GM19467 (cell line): Measurements from ENCODE around the gene ULBP2.

Source experiments
- ATAC-seq: cut with Tn5 transposase; IDR thresholded peaks from one replicate; pipeline ENCODE4 v1.9.1; 2021; ENCODE audit warnings: mild to moderate bottlenecking, moderate library complexity; ENCODE audit not compliant: unreplicated experiment

ULBP2 gene, protein sequence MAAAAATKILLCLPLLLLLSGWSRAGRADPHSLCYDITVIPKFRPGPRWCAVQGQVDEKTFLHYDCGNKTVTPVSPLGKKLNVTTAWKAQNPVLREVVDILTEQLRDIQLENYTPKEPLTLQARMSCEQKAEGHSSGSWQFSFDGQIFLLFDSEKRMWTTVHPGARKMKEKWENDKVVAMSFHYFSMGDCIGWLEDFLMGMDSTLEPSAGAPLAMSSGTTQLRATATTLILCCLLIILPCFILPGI

DNA sequence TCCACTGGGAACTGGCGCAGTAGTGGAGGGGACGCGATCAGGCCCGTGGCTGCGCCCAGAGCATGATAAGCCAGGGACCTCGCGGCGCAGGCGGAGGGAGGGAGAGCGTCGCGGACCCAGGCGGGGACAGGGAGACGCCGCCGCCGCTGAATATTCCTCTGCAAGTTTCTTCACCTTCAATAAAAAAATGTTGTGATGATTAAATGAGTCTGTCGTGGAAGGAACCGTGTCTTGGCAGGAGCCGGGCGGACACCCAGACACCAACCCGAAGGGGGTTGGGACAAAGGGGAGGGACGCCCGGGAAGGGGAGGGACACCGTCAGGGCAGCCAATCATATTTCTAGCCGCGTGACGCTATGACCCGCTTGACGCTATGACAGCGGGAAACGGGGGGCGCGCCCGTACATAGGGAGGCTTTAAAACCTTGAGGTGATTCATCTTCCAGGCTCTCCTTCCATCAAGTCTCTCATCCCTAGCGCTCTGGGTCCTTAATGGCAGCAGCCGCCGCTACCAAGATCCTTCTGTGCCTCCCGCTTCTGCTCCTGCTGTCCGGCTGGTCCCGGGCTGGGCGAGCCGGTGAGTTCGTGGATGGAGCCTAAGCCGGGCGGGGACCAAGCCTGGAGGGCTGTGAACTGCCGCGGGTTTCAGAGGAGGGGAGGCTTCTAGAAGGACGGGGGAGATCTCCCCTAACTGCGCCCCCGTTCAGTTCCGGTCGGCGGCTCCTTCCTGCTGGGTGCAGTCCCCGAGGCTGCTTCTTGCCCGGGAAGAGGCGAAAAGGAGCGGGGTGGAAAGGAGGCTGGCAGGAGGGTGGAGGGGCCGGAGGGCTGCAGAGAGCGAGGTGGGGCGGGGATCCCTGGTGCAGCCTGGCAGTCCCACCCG lies at the start of gene ULBP2:
ULBP2 (plus strand) TSS at position 432 of the 878 bp plus-strand sequence; CDS start at position 491, 59 bp downstream.
- no peak for ATAC-seq

DNA sequence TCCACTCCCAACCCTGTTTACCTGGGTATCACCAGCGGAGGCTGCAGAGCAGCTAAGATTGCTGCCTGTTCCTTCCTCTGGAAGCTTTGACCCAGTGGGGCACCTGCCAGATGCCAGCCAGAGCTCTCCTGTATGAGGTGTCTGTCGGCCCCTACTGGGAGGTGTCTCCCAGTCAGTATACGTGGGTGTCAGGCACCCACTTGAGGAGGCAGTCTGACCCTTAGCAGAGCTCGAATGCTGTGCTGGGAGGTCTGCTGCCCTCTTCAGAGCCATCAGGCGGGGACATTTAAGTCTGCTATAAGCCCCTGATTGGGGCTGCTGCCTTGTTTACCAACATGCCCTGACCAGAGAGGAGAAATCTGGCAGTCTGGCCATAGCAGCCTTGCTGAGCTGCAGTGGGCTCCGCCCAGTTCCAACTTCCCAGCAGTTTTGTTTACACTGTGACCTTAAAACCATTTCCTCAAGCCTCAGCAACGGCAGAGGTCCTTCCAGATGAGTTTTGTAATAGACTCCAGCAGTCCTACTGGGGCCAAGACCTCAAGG lies 46.7 kb upstream of the ULBP2 start:
- ATAC-seq, result no peak

DNA sequence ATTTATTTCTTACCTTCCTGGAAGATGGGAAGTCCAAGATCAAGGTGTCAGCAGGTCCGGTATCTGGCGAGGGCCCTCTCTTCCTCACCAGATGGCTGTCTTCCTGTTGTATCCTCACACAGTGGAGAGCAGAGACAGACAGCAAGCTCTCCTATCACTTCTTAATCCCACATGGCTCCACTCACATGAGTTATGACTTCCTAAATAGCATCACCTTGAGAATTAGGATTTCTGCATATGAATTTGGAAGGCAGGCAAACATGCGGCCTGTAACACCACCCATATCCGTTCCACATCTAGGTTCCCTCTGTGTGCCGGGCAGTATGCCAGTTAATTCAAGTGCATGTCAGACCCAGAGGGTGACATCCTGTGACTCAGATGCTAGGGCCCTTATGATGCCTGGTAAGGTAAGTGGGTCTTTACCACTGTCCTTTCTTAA lies 46.0 kb upstream of the ULBP2 start:
- no peak for ATAC-seq

DNA sequence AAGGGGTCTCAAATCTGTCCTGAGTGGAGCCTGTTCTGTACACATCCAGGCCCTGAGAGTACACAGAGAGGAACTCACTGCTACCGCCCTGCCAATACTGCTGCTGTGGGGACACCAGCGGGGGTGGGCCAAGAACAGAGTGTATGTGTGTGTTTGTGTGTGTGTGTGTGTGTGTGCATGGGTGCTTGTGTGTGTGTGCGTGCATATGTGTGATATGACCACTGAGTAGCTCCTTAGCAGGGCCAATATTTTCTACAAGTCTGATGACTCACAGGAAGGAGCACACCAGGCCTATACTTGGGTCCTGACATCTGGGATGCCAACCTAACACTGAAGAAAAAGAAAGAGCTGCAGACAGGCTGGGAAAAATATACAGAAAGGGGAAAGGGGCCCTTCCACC lies 45.3 kb upstream of the ULBP2 start:
- no peak for ATAC-seq

DNA sequence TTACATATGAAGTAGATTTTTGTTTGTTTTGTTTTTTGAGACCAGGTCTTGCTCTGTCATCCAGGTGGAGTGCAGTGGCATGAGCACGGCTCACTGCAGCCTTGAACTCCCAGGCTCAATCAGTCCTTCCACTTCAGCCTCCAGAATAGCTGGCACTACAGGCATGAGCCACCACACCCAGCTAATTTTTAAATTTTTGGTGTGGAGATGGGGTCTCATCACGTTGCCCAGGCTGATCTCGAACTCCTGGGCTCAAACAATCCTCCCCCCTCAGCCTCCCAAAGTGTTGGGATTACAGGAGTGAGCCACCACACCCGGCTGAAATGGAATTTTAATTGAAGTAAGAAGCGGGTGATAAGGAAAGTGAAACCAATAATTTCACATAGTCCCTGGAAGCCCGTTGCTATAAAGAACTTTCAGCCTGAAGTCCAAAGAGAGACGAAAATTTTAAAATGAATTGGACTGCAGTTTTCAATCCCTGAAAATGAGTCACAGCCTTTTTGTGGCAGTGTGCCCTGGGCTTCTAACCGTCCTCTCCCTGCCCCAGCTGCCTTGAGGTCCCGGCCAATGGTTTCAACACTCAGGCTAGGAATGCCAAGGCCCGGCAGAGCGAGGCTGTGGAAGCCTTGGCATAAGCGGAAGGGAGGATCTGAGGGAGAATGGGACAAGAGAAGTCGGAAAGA lies 44.7 kb upstream of the ULBP2 start:
- ATAC-seq, result no peak

DNA sequence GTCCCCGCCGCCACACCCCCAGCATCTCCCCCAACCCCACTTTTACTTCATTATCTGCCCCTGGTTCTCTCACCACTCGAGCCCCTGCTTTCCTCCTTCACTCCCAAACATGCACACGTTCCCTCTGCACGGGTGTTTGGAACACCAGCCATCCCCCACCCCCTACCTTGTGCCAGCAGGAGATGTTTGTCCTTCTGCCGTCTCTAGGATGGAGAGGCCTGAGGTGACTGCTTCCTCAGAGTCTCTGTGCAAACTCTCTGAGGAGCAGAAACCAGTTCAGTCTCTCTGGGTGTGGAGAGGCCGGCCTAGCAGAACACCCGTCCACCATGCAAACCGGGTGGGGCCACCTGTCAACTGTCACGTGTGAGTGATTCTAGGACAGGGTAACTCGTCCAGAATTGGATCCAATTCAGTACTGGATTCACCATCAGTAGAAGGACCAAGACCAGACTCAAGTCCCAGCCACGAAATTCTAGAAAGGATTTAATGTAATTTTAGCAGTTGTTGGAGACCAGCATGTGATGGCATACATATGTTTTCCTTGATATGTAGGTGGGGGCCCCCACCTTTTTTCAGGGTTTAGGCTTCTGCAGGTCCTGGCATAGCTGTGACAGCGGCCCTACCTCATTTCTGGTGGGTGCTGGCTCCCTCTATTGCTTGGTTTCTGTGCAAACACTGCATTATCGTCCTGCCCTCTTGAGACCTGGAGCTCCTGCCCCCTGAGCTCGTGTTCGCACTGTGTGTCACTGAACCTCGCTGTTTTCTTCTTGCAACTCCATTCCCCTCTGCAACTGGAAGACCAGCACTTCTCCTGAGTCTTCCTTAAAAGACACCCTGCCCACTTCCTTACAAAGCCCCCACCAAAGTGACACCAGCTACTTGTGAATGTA lies 43.7 kb upstream of the ULBP2 start, which contains the start of gene RAET1E:
RAET1E (minus strand) TSS at position 259 of the 890 bp plus-strand sequence. CDS start 7,212 bp downstream, outside the sequence.
- no peak for ATAC-seq

DNA sequence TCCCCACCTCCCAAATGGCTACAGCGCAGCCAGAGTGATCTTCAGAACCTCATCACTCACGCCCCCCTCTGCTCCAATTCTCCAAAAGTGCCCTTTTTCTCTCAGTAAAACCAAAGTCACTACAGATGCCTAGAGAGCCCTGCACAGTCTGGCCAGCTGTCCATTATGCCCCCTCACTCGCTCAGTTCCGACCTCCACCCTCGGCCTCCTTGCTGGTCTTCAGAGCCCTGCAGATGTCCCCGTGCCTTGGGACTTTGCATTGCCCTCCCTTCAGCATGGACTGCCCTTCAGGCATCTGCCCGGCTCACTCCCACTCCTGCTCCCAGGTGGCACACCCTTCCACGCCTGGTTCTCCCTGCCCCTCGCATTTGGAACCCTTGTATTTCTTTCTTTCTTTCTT lies 42.8 kb upstream of the ULBP2 start:
- no peak for ATAC-seq

DNA sequence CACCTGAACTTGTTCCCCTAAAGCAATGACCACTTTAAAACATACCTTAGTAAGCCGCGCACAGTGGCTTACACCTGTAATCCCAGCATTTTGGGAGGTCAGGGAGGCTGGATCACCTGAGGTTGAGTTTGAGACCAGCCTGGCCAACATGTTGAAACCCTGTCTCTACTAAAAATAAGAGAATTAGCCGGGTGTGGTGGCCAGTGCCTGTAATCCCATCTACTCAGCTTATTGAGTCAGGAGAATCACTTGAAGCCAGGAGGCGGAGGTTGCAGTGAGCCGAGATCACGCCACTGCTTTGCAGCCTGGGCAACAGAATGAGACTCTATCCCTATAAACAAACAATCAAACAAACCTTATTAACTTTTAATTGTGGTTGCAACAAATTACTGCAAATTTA lies 42.3 kb upstream of the ULBP2 start:
- no peak for ATAC-seq

DNA sequence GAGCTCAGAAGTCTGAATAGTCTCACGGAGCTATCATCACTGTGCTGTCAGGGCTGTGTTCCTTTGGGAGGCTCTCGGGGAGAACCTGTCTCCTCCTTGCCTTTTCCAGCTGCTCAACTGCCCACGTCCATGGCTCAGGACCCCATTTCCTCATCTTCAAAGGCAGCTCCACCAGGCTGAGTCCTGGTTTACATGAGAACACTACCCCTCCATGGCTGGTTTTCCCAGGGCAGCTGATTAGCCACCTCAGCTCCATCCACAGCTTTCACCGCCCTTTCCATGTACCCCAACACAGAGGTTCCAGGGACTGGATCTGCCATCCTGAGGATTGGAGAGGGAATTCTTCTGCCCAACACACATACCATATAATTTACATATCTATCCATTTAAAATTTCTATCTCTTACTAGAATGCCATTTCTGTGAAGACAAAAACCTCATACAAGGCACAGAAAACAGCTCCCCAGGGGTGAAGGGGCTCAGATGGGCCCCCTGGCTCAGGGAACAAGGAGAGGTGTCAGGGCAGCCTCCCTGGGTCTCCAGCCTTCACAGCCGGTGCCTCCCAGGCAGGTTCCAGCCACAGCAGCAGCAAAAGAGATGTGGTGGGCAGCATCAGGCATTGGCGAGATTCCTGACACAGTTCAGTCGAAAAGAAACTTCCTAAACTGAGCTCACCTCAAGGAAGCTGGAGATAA lies 41.7 kb upstream of the ULBP2 start:
- ATAC-seq, result no peak

DNA sequence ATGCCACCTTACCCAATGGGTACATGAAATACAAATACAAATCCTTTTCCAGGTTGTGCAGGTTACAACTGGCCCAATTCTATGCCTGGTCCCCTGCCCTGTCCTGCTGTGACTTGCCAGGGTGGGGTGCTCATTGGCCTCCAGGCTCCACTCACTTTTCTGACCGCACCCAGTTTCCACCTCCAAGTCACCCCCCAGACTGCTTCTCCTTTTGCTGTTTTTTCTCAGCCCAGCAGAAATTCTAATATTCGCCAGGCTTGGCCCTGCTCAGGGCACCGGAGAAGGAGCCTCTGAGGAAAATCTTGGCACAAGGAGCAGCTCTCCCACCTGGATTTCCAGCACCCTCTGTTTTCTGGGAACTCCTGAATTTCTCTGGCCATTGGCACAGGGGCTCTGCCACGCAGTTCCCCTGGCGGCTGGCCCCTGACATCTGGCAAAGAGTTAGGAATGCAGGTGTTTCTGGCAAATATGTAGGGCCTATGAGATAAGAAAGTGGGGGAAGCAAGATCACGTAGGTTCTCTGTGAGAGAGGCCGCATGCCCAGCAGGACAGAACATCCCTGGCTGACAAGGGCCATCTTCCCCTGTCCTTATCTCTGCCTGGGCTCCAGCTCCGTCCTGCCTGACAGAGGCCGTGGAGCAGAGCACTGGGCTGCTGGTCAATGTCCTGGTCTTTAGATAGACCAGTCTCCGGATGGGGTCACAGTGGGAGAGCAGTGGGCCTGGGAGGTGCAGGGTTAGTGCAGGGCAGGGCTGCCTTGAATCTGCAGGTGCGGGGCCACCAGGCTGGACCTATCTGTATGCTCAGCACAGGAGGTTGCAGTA lies 41.0 kb upstream of the ULBP2 start:
- ATAC-seq, result no peak

DNA sequence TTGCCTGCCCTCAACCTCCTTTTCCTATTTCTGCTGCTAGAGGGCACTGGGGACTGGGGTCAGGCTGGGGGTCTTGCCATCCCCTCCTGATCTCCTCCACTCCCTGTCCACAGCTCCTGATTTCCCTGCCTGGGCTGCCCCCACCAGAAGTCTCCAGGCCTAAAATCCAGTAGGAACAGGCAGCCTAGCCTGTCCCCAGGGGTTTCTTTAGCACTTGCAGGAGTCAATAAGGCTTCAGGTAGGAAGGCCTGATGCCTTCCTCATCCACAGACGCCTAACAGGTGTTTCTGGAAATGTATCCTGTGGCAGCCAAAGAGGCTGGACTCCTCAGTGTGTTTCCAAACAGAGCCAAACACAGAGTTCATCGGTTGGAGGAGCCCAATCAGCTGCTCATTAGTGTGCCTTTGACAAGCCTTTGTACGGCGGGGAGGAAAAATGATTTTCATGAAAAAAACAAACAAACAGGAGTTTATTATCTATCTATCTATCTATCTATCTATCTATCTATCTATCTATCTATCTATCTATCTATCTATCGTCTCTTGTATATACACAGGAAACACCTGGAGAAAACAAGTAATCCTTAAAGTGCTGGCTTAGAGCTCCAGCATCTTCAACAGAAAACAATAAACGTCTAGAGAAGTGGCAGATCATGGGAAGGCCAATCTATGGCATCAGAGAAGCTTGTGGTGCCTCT lies 40.2 kb upstream of the ULBP2 start:
- ATAC-seq, result no peak

DNA sequence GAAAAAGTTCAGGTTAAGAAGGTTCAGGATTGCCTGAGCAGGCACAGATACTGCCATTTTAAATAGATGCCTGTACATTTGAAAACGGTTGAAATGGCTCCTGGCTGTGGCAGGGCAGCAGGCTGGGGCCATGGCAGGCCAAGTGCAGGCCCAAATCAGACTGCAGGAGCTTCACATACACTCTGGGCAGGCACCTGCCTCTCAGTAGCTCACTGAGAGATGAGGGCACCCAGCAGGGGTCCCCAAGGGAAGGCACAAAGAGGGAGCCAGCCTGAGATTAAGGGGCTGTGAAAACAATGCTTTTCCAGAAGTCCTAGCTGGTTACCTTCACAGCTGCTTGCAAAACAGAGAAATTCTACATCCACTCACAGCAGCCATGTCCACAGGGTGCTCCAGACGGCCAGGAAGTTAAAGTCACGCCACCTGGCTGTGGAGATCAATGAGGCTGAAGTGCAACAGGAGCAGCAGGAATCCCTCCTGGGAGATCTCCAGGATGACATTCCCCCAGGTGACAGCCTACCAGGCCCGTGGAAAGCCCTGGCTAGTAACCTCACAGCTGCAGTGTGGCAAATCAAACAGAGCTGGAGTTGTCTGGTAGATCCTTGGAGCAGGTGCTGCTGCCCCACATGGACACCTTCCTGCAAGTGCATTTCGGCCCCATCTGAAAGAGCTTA lies 37.7 kb upstream of the ULBP2 start:
- ATAC-seq, result no peak

DNA sequence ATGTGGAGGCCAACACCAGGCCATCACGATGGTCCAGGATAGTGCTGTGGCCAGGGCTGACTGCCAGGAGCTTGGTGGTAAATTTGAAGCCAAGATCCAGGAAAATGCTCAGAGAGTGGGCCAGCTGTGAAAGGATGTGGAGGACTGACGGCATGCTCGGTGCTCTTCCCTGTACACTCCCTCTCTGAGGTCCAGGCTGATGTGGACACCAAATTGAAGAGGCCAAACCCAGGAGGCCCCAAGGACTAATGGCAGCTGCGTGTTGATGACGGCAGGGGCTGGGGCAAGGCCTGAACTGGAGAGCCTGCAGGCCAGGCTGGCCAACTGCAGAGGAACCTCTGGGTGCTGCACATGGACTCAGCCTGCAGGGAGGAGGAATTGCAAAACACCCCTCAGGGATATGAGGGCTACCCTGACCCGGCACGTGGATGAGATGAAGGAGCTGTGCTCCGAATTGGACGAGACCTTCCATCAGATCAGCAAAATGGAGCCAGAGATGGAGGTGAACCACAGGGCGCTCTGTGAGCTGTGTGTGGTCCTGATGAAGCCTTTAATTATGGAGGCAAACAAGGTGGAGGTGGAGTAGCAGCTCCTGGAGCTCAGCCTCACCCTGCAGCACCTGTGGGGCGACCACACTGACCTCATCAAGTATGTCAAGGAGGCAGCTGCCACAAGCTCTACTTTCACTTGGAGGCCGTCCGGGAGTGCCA lies 37.0 kb upstream of the ULBP2 start:
- ATAC-seq, result no peak

DNA sequence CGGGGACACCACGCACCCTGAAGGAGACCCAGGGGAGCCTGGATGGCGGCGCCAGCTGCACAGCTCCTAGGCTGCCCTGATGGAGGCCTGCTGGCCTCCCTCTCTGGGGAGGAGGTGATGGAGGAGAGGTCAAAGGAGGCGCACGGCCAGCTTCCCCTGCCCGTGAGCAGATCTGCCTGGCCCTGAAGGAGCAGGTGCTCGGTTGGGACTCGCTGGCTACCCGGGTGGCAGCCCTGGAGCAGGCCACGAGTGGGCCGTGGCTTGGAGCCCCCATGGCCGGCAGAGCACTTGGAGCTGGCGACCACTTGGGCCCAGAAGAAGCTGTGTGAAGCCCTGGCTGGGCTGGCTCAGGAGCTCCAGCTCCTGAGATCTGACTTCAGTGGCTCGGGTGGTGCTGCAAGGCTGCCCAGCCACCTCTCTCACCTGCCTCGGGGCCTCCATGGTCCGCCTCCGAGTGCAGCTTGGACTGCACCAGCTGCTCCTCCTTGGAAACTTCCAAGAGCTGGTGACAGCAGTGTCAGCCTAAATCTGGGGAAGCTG lies 36.4 kb upstream of the ULBP2 start:
- ATAC-seq, result no peak

DNA sequence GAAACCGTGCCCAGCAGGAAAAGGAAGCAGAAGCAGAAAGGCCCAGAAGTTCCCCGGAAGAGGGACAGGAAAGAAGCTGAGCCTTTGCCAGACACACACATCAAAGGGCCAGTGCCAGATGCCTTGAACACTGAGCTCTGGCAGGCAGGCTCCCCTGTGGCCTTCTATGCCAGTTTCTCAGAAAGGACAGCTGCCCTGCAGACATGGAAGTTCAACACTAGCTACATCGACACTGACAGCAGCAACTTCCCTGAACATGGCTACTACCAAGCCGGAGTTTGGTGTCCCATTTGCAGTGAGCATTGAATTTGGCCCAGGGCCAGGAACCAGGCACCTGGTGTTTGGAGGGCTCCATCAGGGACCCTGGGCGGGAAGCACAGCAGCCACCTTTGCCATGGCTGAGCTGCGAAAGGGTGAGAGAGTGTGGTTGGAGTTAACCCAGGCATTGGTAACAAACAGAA lies 35.9 kb upstream of the ULBP2 start:
- ATAC-seq, result no peak

DNA sequence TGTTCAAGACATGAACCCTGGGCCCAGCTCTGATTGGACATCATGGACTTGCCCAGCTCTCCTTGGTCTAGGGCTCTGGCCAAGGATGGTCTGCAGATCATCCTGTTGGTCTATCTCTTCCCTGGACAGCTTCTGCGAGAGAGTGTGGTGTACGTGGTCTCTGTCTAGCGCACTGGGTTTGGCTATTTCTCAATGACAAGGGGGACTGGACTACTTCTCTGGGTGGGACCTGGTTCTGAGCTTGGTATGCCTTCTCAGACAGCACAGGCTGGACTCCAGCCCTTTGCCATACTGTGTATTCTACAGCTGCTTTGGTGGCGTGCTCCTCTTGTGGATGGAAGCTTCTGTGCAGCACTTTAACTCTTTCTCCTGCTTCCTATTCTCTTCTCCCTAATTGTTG lies 35.4 kb upstream of the ULBP2 start:
- no peak for ATAC-seq

DNA sequence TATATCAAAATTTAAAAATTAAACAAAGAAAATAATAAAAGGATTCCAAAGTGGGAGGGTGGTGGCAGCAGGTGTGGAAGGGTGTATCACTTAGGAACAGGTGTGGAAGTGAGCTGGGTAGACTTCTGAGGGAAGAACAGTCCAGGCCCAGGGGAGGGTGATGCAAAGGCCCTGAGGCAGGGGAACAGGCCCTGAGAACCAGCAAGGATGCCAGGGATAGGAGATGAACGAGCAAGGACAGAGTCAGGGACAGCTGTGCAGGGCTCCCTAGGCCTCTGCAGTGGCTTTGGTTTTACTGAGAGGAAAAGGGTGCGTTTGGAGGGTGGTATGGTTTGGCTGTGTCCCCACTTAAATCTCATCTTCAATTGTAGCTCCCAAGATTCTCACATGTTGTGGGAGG lies 34.5 kb upstream of the ULBP2 start:
- no peak for ATAC-seq
